ENCODE results near the gene NKD1. TPM values are rescaled to one million over a fixed set of nuclear protein-coding genes. Genes with fewer than 3 reads are reported as not detected.

NKD1 gene
- total and polyA plus RNA-seq, 2 experiments from 2014 or later, result 0.86 to 1.4 TPM

GRCh38 chr16:50593410-50594150 lies 45.4 kb downstream of the NKD1 start:
- H3K4me1 ChIP-seq (ENCODE audit: low read depth), result no peaks in the 10 kb centered on the region
- no peaks in the 10 kb centered on the region for H3K36me3 ChIP-seq
- no peak overlapping the region for H3K27ac ChIP-seq
- TF ChIP-seq CTCF (IDR thresholded peaks at IDR 0.05; ENCODE audit: low read depth, low read length), result peak; percentile 55
- H3K9me3 ChIP-seq (ENCODE audit: low read depth), result no peaks in the 10 kb centered on the region
- H3K27me3 ChIP-seq, result no peaks in the 10 kb centered on the region
- H3K4me3 ChIP-seq, result no peak overlapping the region
- DNase-seq (ENCODE audit: low read depth in 1 of 2, low spot score in 1 of 2), result peak; percentile 59 to 70

- Histone ChIP-seq H3K4me1 (ENCODE audit: low read depth) (no peaks in the 10 kb centered on the region), H3K36me3 (no peaks in the 10 kb centered on the region), H3K27me3 (no peaks in the 10 kb centered on the region), H3K27ac (no peak overlapping the region), H3K4me3 (no peak overlapping the region), H3K9me3 (ENCODE audit: low read depth) (no peaks in the 10 kb centered on the region)
- no peak for DNase-seq (ENCODE audit: low read depth in 1 of 2, low spot score in 1 of 2)
- no peak for TF ChIP-seq CTCF (IDR thresholded peaks at IDR 0.05; ENCODE audit: low read depth, low read length)
Observed at GRCh38 chr16:50594308-50595260, 46.4 kb downstream of the NKD1 start.

- peaks cover 5% of the 10 kb centered on the region for H3K4me1 ChIP-seq (ENCODE audit: low read depth)
- no peaks in the 10 kb centered on the region for H3K36me3 ChIP-seq
- H3K9me3 ChIP-seq (ENCODE audit: low read depth), result no peaks in the 10 kb centered on the region
- TF ChIP-seq CTCF (IDR thresholded peaks at IDR 0.05; ENCODE audit: low read depth, low read length), result no peak
- no peak for DNase-seq (ENCODE audit: low read depth in 1 of 2, low spot score in 1 of 2)
- no peak overlapping the region for H3K27ac ChIP-seq
- H3K4me3 ChIP-seq, result no peak overlapping the region
- H3K27me3 ChIP-seq, result no peaks in the 10 kb centered on the region
Observed at GRCh38 chr16:50595859-50596258, 47.7 kb downstream of the NKD1 start.

- H3K4me1 ChIP-seq (ENCODE audit: low read depth), result peaks cover 15% of the 10 kb centered on the region
- TF ChIP-seq CTCF (IDR thresholded peaks at IDR 0.05; ENCODE audit: low read depth, low read length), result no peak
- H3K4me3 ChIP-seq, result no peak overlapping the region
- H3K9me3 ChIP-seq (ENCODE audit: low read depth), result no peaks in the 10 kb centered on the region
- no peaks in the 10 kb centered on the region for H3K36me3 ChIP-seq
- no peak overlapping the region for H3K27ac ChIP-seq
- no peak for DNase-seq (ENCODE audit: low read depth in 1 of 2, low spot score in 1 of 2)
- H3K27me3 ChIP-seq, result no peaks in the 10 kb centered on the region
Observed at GRCh38 chr16:50596762-50597450, 48.7 kb downstream of the NKD1 start.

- no peaks in the 10 kb centered on the region for H3K9me3 ChIP-seq (ENCODE audit: low read depth)
- no peaks in the 10 kb centered on the region for H3K27me3 ChIP-seq
- TF ChIP-seq CTCF (IDR thresholded peaks at IDR 0.05; ENCODE audit: low read depth, low read length), result no peak
- H3K4me1 ChIP-seq (ENCODE audit: low read depth), result peaks cover 20% of the 10 kb centered on the region
- H3K27ac ChIP-seq, result no peak overlapping the region
- H3K36me3 ChIP-seq, result no peaks in the 10 kb centered on the region
- DNase-seq (ENCODE audit: low read depth in 1 of 2, low spot score in 1 of 2), result no peak
- H3K4me3 ChIP-seq, result no peak overlapping the region
Observed at GRCh38 chr16:50597563-50598255, 49.5 kb downstream of the NKD1 start.
